Thyroid gland (tissue), 4 donors: ENCODE data around the gene PRPF19.

Source experiments
- CTCF ChIP-seq, 6 experiments: fragments of 200-600 bp in 3 of 6; fragments of 450-650 bp in 3 of 6; sonication (generic) in 3 of 6; IDR thresholded peaks; one replicate each; pipeline ENCODE4 v1.5.1; 2016 to 2019; ENCODE audit warnings: antibody characterized with exemption in 6 of 6, mild to moderate bottlenecking in 2 of 6, inconsistent platforms in 1 of 6, moderate library complexity in 1 of 6
- POLR2A ChIP-seq, 2 donors: fragments of 450-650 bp; IDR thresholded peaks; one replicate each; pipeline ENCODE4 v1.6.1; 2017; ENCODE audit warnings: antibody characterized with exemption in 2 of 2, mild to moderate bottlenecking in 2 of 2, moderate library complexity in 1 of 2

GRCh38 chr11:60933416-60934123, 27.2 kb upstream of the PRPF19 start:
- TF ChIP-seq CTCF (IDR thresholded peaks at IDR 0.05) (no peak), POLR2A (IDR thresholded peaks at IDR 0.05) (no peak)
